GM12891 (cell line): ENCODE results near the gene OVCH1.

Experiments used
- POLR2A ChIP-seq: IDR thresholded peaks from 2 replicates; pipeline ENCODE4 v1.6.1; 2011; ENCODE audit warnings: low read depth, low read length, control low read depth
- POLR2AphosphoS5 ChIP-seq: IDR thresholded peaks from 2 replicates; pipeline ENCODE4 v1.6.1; 2011; ENCODE audit warnings: low read depth, low read length, control low read depth
- POU2F2 ChIP-seq: IDR thresholded peaks from 2 replicates; pipeline ENCODE4 v1.6.1; 2011; ENCODE audit warnings: low read depth, mild to moderate bottlenecking, control low read depth, low read length, moderate library complexity
- SPI1 ChIP-seq: IDR thresholded peaks from 2 replicates; pipeline ENCODE4 v1.6.1; 2011; ENCODE audit warnings: low read depth, low read length, control low read depth
- TAF1 ChIP-seq: IDR thresholded peaks from 2 replicates; pipeline ENCODE4 v1.6.1; 2011; ENCODE audit warnings: low read depth, low read length, control low read depth

- TF ChIP-seq POLR2A (no peak), POLR2AphosphoS5 (no peak), TAF1 (no peak), POU2F2 (no peak), SPI1 (no peak)
These were observed 11.5 kb upstream of the OVCH1 start for GRCh38 chr12:29508949-29509348.
